Kidney glomerular epithelial cell (primary cell): Measurements from ENCODE around the gene LDLRAD3.

Experiments used
- DNase-seq: peaks from one replicate; lab custom pipeline; 2025; lab: John Stamatoyannopoulos, UW

LDLRAD3 gene

GRCh38 chr11:36104660-36104992 lies 160.8 kb downstream of the LDLRAD3 start:
- no peak for DNase-seq

GRCh38 chr11:36105743-36106581 lies 162.1 kb downstream of the LDLRAD3 start:
- no peak for DNase-seq

DNA sequence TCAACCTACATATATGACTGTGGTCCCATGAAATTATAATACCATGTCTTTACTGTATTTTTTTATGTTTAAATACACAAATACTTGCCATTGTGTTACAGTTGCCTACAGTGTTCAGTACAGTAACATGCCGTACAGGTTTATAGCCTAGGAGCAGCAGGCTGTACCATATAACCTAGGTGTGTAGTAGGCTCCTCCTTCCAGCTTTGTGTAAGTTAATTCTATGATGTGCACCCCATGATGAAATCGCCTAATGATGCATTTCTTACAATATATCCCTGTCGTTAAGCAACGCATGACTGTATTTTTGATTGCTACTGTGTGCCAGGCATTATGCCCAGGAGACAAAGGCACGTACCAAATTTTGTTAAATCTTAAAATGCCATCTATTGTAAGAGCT lies 163.7 kb downstream of the LDLRAD3 start:
- no peak for DNase-seq

GRCh38 chr11:36108881-36109589 lies 165.2 kb downstream of the LDLRAD3 start:
- no peak for DNase-seq

DNA sequence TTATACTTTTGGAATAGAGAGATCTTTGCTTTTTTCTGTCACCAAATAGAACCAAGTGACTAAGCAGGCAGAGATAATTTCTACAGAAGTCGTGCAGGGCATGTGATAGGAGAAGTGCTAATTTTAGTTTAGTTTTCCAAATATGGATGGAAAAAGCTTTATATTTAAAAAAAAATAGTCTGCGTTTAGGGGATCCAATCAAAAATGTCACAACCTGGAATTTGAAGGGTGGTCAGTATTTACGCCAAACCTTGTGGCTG lies 165.7 kb downstream of the LDLRAD3 start:
- DNase-seq: no peak

DNA sequence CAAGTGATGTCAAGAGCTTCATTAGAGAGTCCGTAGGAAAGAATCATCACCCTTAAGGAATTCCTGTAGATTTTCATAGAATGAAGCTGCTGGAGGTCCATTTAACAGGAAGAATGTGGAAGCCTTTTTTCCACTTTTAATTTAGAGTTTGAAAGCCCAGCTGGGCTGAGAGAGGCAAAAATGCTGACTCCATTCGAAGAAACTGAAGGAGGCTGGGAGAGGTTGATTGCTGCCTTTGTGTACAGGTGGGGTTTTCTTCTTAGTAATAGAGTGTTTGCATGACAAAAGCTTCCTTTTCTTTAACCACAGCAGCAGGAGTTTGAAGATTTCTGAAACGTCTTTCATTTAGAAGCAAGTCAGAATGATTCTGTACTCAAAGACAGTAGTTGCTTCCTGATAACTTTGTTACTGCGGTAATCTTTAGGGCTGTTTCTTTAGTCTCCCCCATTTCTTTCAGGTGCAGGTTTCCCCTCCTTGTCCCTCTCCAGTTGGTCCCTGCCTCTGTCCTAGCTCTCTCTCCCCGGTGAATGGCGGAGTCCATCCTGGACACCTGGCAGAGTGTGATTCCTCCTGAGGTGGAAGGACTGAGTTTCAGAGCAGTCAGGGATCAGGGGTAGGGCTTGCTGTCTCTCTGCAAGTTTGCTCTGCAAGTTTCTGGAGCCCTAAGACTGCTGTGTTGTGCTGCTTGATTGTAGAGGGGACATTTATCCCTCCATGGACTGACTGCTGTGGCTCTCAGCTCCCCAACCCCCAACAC lies 166.2 kb downstream of the LDLRAD3 start:
- no peak for DNase-seq

DNA sequence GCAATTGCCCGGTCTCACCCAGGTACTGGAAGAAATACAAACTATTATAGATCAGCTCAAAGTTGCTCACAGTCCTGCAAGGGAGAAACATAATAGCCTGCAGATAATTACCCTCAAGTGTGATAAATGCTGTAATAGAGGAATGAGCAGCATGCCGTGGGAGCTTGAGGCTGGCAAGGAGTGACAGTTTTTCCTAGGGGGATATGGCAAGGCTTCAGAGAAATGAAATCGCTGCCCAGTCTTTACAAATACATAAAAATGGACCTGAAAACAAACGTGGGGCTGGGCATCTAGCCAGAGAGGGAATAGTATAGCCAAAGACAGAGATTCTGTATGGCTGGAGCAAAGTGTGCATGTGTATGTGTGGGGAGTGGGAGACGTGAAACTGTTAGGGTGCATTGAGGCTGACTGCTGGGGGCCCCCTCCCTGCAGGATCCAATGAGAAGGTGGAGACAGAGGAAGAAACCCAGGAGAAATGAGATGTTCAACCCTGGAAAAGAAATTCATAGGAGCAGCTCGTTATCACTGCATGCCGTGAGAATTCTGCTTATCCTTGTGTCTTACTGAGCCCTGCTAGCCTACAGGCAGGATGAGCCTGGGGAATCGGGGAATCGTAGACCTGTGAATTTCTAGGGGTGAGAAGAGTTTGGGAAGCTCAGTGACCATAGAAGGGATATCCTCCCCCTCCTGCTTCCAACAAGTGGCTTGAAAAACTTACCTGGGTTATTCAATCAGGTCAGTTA lies 167.0 kb downstream of the LDLRAD3 start:
- DNase-seq: no peak

DNA sequence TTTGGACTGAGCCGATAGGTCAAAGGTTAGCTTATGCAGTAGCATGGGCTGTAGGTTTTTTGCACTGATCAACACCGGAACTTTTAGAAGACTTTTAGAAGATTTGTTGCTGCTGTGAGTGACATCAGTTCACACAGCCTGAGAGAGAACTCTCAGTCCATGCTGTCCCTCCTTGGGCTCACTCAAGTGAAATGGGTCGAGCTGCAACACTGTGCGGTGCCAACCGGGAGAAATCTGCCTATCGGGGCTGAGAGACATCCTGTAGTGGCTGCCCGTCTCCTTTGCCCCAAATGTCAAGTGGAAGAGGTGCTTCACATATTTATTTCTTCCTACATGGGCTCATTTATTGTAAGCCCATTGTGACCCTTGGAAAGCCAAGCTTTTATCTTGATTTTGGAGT lies 170.2 kb downstream of the LDLRAD3 start:
- no peak for DNase-seq

- no peak for DNase-seq
Measured at GRCh38 chr11:36115378-36115801, 171.5 kb downstream of the LDLRAD3 start.

DNA sequence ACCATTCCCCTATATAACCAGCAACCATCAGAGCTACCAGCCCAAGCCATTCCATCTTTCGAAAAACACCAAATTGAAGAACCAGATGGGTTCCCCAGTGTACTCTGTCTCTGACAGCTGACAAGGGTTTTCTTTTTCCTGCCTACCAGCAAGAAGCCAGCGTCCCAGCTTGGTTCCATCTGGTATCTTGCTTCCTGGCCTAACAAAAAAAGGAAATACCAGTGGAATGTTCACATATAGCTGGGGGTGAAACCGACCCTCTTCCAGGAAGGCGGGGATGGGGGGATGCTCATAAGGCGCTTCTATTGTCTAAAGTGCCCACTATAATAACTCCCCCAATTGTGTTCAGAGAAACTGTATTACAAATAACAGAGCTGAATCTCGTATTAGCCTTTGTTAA lies 172.3 kb downstream of the LDLRAD3 start:
- no peak for DNase-seq

DNA sequence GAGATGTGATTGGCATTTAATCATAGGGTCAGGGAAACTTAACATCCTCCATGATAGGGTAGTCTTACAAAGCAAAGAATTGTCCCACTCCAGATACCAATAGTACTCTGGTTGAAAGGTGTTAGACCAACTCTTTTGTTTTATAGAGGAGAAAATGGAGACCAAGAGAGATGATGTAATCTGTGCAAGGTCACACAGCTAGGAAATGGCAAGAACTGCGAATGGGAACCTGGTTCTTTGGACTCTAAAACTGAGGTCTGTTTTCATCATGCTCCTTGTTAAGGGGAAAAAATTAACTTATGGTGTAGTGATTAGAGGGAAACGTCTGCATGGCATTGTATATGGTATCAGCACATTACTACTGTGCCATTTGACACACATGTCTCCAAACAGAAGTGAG lies 174.2 kb downstream of the LDLRAD3 start:
- no peak for DNase-seq

GRCh38 chr11:36119300-36119699 lies 175.4 kb downstream of the LDLRAD3 start:
- no peak for DNase-seq

GRCh38 chr11:36121054-36121453 lies 177.2 kb downstream of the LDLRAD3 start:
- DNase-seq: no peak

- DNase-seq: no peak
Measured at GRCh38 chr11:36122671-36123070, 178.8 kb downstream of the LDLRAD3 start.

GRCh38 chr11:36123336-36124101 lies 179.7 kb downstream of the LDLRAD3 start:
- no peak for DNase-seq

DNA sequence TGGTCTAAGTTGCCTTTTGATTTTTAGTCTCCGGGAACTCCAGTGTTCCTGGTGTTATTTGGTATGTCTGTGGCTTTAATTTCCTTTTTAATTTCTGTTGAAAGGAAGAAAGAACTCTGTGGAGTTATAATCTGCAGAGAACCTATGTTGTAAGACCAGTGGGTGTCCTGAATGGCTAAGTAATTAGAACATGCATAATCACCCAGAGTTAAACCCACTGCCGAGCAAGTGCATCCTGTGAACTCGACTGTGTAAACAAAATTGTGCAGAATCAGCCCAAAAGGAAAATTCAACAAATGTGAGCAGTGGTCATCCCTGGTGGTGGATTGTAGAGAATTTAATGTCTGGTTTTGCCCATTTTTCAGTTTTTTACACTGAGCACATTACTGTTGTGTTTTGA lies 182.8 kb downstream of the LDLRAD3 start:
- DNase-seq: no peak

DNA sequence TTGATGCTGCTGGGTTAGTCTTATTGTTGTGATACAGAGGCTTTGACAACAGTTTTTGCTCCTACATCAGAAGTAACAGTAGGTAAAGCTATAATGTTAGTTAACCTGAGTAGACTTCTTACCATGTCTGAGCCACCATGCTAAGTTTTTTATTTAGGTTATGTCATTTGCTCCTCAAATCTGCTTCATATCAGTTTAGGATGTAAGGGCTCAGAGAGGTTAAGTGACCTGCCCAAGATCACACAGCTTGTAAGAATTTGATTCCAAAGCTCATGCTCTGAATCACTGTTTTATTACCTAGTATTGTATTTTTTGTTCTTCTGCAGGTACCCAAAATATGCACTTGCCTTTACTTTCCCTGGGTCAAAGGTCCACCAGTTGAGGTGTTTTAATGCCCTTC lies 183.7 kb downstream of the LDLRAD3 start:
- no peak for DNase-seq

DNA sequence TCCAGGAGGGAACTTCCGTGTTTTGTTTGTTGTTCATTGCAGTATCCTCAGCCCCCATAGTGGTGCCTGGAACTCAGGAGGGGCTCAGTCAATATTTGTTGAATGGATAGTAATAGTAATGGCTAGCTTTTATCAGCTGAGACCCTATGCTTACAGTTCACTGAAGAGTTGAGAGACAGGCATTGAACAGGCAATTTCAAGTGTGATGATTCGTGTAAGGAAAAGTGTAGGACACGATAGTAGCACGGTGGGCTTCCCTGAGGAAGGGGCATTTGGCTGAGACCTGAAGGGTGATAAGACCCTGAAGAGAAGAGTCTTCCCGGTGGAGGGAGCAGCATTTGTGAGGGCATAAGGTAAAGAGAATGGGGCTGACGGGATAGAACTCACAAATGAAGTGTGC lies 186.1 kb downstream of the LDLRAD3 start:
- DNase-seq: no peak

- DNase-seq: no peak
Measured at GRCh38 chr11:36130401-36130800, 186.5 kb downstream of the LDLRAD3 start.

DNA sequence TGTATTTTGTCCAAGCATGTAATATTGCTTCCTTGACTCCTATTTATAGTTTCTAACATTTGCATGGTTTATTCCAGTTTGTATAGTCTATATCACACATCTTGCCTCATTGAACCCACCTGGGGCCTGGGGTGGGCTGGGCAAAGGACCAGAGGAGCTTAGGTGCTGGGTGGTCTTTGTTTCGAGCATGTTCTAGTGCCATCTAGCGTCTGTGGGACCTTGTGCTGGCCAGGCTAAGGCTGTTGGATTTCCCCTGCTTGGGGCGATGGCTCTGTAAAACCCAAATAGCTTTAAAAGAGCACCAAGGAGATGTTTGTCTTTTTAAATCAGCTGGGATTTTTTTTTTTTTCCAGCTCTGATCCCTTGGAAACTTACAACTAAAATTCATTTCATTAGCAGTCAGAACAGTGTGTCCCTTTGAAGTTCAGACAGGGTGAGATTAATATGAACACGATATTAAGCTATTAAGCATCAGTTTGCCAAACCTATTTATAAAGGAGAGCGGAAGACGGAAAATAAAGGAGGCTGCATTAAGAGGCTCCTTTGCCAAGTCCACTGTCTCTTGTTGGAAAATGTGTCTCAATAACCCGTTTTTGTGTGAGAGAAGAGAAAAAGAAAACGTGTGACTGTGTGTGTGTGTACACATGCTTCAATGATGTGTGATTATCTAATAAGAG lies 188.0 kb downstream of the LDLRAD3 start:
- no peak for DNase-seq

GRCh38 chr11:36132940-36133339 lies 189.1 kb downstream of the LDLRAD3 start:
- DNase-seq: no peak
